A549 (cell line): ENCODE measurements around the gene NGEF. TPM values are rescaled to one million over a fixed set of nuclear protein-coding genes. Genes with fewer than 3 reads are reported as not detected.

Source experiments
- ATAC-seq, 2 experiments: fragments of 200-7000 bp in 1 of 2; fragments of >200 bp in 1 of 2; cut with Nextera tagmentation in 1 of 2; cut with Tn5 transposase in 1 of 2; 3 replicates each; pipeline versions ENCODE4 v1.8.0 to v1.9.1; 2018 to 2020; ENCODE audit warnings: mild to moderate bottlenecking in 1 of 2, moderate library complexity in 1 of 2
- CTCF ChIA-PET: fragments of 300-600 bp; sonication (Branson Sonifier 250); formaldehyde crosslinking; extraction: SDS; loops from one replicate; lab custom pipeline; 2021; ENCODE audit warnings: antibody characterized with exemption, inconsistent platforms; lab: Yijun Ruan, JAX
- POLR2A ChIA-PET: fragments of 350-600 bp; formaldehyde crosslinking; extraction: SDS; loops from one replicate; lab custom pipeline; 2021; ENCODE audit warnings: antibody characterized with exemption, inconsistent platforms; lab: Yijun Ruan, JAX
- DNase-seq, 2 experiments: peaks; one replicate each; pipeline versions ENCODE4 v3.0.0 to v3.0.0-alpha.2; 2011 to 2016; ENCODE audit warnings: low read depth in 1 of 2, low spot score in 1 of 2
- FAIRE-seq: peaks from 2 replicates; lab custom pipeline; 2011; peaks lifted over from hg19 to GRCh38; lab: Jason Lieb, UNC
- H3K27ac ChIP-seq, 2 experiments: fragments of >200 bp; sonication (Bioruptor Twin); formaldehyde crosslinking; 3 replicates each; pipeline ENCODE4 v1.5.1; 2016 to 2017
- H3K4me1 ChIP-seq: fragments of >200 bp; sonication (Bioruptor Twin); formaldehyde crosslinking; 3 replicates; pipeline ENCODE4 v1.6.1; 2016
- H3K4me2 ChIP-seq: fragments of >200 bp; sonication (Bioruptor Twin); formaldehyde crosslinking; 3 replicates; pipeline ENCODE4 v1.6.1; 2016
- H3K4me3 ChIP-seq: fragments of >200 bp; sonication (Bioruptor Twin); formaldehyde crosslinking; 3 replicates; pipeline ENCODE4 v1.5.1; 2016
- H3K9me3 ChIP-seq: fragments of >200 bp; sonication (Bioruptor Twin); formaldehyde crosslinking; 3 replicates; pipeline ENCODE4 v1.6.1; 2016
- ATOH8 ChIP-seq: fragments of 250-450 bp; sonication (Bioruptor Pico); IDR thresholded peaks from 2 replicates; pipeline ENCODE4 v1.5.0; 2020; ENCODE audit warnings: low read depth, mild to moderate bottlenecking, moderate library complexity
- CBX2 ChIP-seq: fragments of 200-600 bp; sonication (generic); IDR thresholded peaks from 2 replicates; pipeline ENCODE4 v1.6.1; 2016; ENCODE audit warnings: low read depth, mild to moderate bottlenecking, borderline replicate concordance
- CEBPB ChIP-seq, 2 experiments: fragments of >200 bp in 1 of 2; sonication (Bioruptor Twin) in 1 of 2; formaldehyde crosslinking in 1 of 2; IDR thresholded peaks; 2 replicates each; pipeline ENCODE4 v1.6.1; 2012 to 2016
- CHD2 ChIP-seq: fragments of 150-350 bp; IDR thresholded peaks from 2 replicates; pipeline ENCODE4 v1.6.1; 2014; ENCODE audit warnings: low read length; ENCODE audit not compliant: partially characterized antibody
- CHD4 ChIP-seq: fragments of 200-600 bp; sonication (generic); IDR thresholded peaks from 2 replicates; pipeline ENCODE4 v1.6.1; 2016; ENCODE audit warnings: antibody characterized with exemption, mild to moderate bottlenecking, borderline replicate concordance
- CTCF ChIP-seq: fragments of >200 bp; sonication (Bioruptor Twin); formaldehyde crosslinking; IDR thresholded peaks from 3 replicates; pipeline ENCODE4 v1.5.1; 2016
- EHF ChIP-seq: fragments of 250-450 bp; sonication (Bioruptor Pico); IDR thresholded peaks from 2 replicates; pipeline ENCODE4 v1.5.0; 2020; ENCODE audit warnings: mild to moderate bottlenecking
- EP300 ChIP-seq, 2 experiments: fragments of >200 bp; sonication (Bioruptor Twin); formaldehyde crosslinking; IDR thresholded peaks; 2 replicates in 1 of 2; 3 replicates in 1 of 2; pipeline ENCODE4 v1.6.1; 2016 to 2017
- ESRRA ChIP-seq: fragments of 150-350 bp; IDR thresholded peaks from 2 replicates; pipeline ENCODE4 v1.6.1; 2014; ENCODE audit warnings: mild to moderate bottlenecking, low read length, borderline replicate concordance
- FOSL2 ChIP-seq, 2 experiments: fragments of 450-650 bp in 1 of 2; fragments of >200 bp in 1 of 2; sonication (Bioruptor Twin) in 1 of 2; formaldehyde crosslinking; IDR thresholded peaks; 2 replicates each; pipeline versions ENCODE4 v1.5.0 to v1.6.1; 2016 to 2020; ENCODE audit warnings: mild to moderate bottlenecking in 1 of 2, moderate library complexity in 1 of 2
- HMGXB4 ChIP-seq: fragments of 250-450 bp; sonication (Bioruptor Pico); IDR thresholded peaks from 2 replicates; pipeline ENCODE4 v1.5.0; 2021; ENCODE audit warnings: mild to moderate bottlenecking, moderate library complexity, borderline replicate concordance
- HOXB13 ChIP-seq: fragments of 250-450 bp; sonication (Bioruptor Pico); IDR thresholded peaks from 2 replicates; pipeline ENCODE4 v1.5.0; 2020; ENCODE audit warnings: low read depth, mild to moderate bottlenecking, moderate library complexity
- JUNB ChIP-seq: fragments of >200 bp; sonication (Bioruptor Twin); formaldehyde crosslinking; IDR thresholded peaks from 2 replicates; pipeline ENCODE4 v1.6.1; 2016
- KDM1A ChIP-seq: fragments of 200-600 bp; sonication (generic); IDR thresholded peaks from 2 replicates; pipeline ENCODE4 v1.6.1; 2016; ENCODE audit warnings: low read depth, mild to moderate bottlenecking
- KDM5A ChIP-seq: fragments of 200-600 bp; sonication (generic); IDR thresholded peaks from 2 replicates; pipeline ENCODE4 v1.6.1; 2016; ENCODE audit warnings: antibody characterized with exemption, mild to moderate bottlenecking
- PHF8 ChIP-seq: fragments of 200-600 bp; sonication (generic); IDR thresholded peaks from 2 replicates; pipeline ENCODE4 v1.6.1; 2016; ENCODE audit warnings: low read depth, mild to moderate bottlenecking, antibody characterized with exemption, moderate library complexity, borderline replicate concordance
- RCOR1 ChIP-seq: fragments of 150-350 bp; IDR thresholded peaks from 2 replicates; pipeline ENCODE4 v1.6.1; 2014; ENCODE audit warnings: antibody characterized with exemption, low read length, low read depth
- REST ChIP-seq: fragments of 200-600 bp; sonication (generic); IDR thresholded peaks from 2 replicates; pipeline ENCODE4 v1.6.1; 2016; ENCODE audit warnings: antibody characterized with exemption, mild to moderate bottlenecking, moderate library complexity
- SMC3 ChIP-seq: fragments of >200 bp; sonication (Bioruptor Twin); formaldehyde crosslinking; IDR thresholded peaks from 3 replicates; pipeline ENCODE4 v1.6.1; 2018; ENCODE audit warnings: inconsistent platforms
- TP53 ChIP-seq: fragments of 250-450 bp; sonication (Bioruptor Pico); IDR thresholded peaks from 2 replicates; pipeline ENCODE4 v1.5.0; 2021; ENCODE audit warnings: mild to moderate bottlenecking, moderate library complexity
- USF2 ChIP-seq: fragments of 450-650 bp; IDR thresholded peaks from 2 replicates; pipeline ENCODE4 v1.6.1; 2014; ENCODE audit warnings: antibody characterized with exemption
- ZNF302 ChIP-seq: fragments of 250-450 bp; sonication (Bioruptor Pico); IDR thresholded peaks from 2 replicates; pipeline ENCODE4 v1.9.0; 2021; ENCODE audit warnings: inconsistent platforms, mild to moderate bottlenecking, moderate library complexity
- ZSCAN20 ChIP-seq: fragments of 250-450 bp; sonication (Bioruptor Pico); IDR thresholded peaks from 2 replicates; pipeline ENCODE4 v1.8.0; 2022; ENCODE audit warnings: mild to moderate bottlenecking, moderate library complexity
- WGBS: methylation state at CpG from one replicate; pipeline ENCODE4 v1.1.6; 2017; ENCODE audit errors: missing lambda C conversion rate; 5-methylcytosine and 5-hydroxymethylcytosine counted together
- polyA minus RNA-seq: library from RNA; depleted of rRNA, polyadenylated mRNA; stranded (reverse); fragments of >200 nt; gene quantifications from 2 replicates; pipeline ENCODE4 v1.2.3, GENCODE V29; 2011; rRNA and poly(A)+ RNA removed
- polyA plus RNA-seq, 4 experiments: library from polyadenylated mRNA; depleted of rRNA in 3 of 4; stranded (reverse); fragments of >200 nt; fragmentation: RNase III in 1 of 4; extraction: RNeasy Plus Mini Kit Qiagen cat#74134 plus additional on column Dnase treatment in 1 of 4; gene quantifications; 2 replicates in 3 of 4; 3 replicates in 1 of 4; pipeline ENCODE4 v1.2.3, GENCODE V29; 2011 to 2017

NGEF gene
- polyA plus RNA-seq (2011; rRNA removed) (9.7 and 10.2 TPM in 2 replicates), polyA plus RNA-seq (2017; fragmentation: RNase III; extraction: RNeasy Plus Mini Kit Qiagen cat#74134 plus additional on column Dnase treatment) (5.9 to 8.1 TPM (median 7.6 TPM) in 3 replicates), polyA minus RNA-seq (34.0 and 37.2 TPM in 2 replicates)
- polyA plus RNA-seq (2012; cell fraction: cytosol; rRNA removed), result 8.4 and 9.0 TPM in 2 replicates
- polyA plus RNA-seq (2012; cell fraction: nucleus; rRNA removed), result 17.6 and 19.0 TPM in 2 replicates

- peak; percentile 26 to 66; a peak in 3 of 6 replicates for ATAC-seq
- WGBS, result 70% methylated on average over 10 of the region's 12 CpGs
- FAIRE-seq, result no peak
- TF ChIP-seq HOXB13 (CRISPR knock-in tag), result no peak
- no peak for TF ChIP-seq FOSL2 (IDR thresholded peaks at IDR 0.05)
- no peak for TF ChIP-seq FOSL2 (CRISPR knock-in tag; IDR thresholded peaks at IDR 0.05)
- TF ChIP-seq USF2, result no peak
- TF ChIP-seq CHD2, result no peak
- TF ChIP-seq CEBPB (IDR thresholded peaks at IDR 0.05), result no peak
- TF ChIP-seq PHF8, result no peak
- no peak for TF ChIP-seq KDM1A
- TF ChIP-seq EP300 (IDR thresholded peaks at IDR 0.05), result no peak
- TF ChIP-seq ESRRA, result no peak
- TF ChIP-seq TP53 (CRISPR knock-in tag), result no peak
- no peak for TF ChIP-seq CTCF
- no peak for TF ChIP-seq ZSCAN20
- TF ChIP-seq ATOH8 (CRISPR knock-in tag), result no peak
- no peak for TF ChIP-seq JUNB
- TF ChIP-seq REST, result no peak
- TF ChIP-seq RCOR1, result no peak
- no peak for TF ChIP-seq CHD4
- ChIA-PET POLR2A (no interaction called here), CTCF (interaction anchor here (1.5 to 1.6 kb wide), 2 partner anchors 16 to 33 kb away, joined by 7 to 10 read pairs; no protein-coding TSS in a partner anchor)
- Histone ChIP-seq H3K4me1 (peaks cover 25% of the 10 kb centered on the region), H3K4me2 (peak within 1 kb of the TSS; percentile 67), H3K27ac (peak within 1 kb of the TSS; percentile 51 to 73; a peak in 5 of 6 replicates), H3K4me3 (no peak within 1 kb of the TSS), H3K9me3 (peaks cover under 1% of the 10 kb centered on the region; the same call in 1 of the 3 replicates)
- peak in 1 of 2 experiments; percentile 18 for DNase-seq
Measured at GRCh38 chr2:233013027-233013461, at the start of gene NGEF. Gene NGEF (minus strand): TSS chr2:233013256. CDS start chr2:232974890, 38,366 bp downstream.

- no peak overlapping the region for H3K4me3 ChIP-seq
- H3K4me1 ChIP-seq, result no peaks in the 10 kb centered on the region
- FAIRE-seq (no peak), ATAC-seq (peak in 1 of 2 experiments; percentile 8; a peak in 1 of 6 replicates), DNase-seq (no peak)
- 88% methylated on average over 4 of the region's 4 CpGs for WGBS
- ChIA-PET POLR2A (no interaction called here), CTCF (interaction anchor here (1.0 to 6.7 kb wide), 2 partner anchors 8 to 210 kb away, joined by 3 to 45 read pairs; no protein-coding TSS in a partner anchor)
- no peak overlapping the region for H3K27ac ChIP-seq
- H3K4me2 ChIP-seq, result no peak overlapping the region
- no peaks in the 10 kb centered on the region for H3K9me3 ChIP-seq
- TF ChIP-seq ZNF302 (no peak), REST (no peak), CBX2 (no peak), EP300 (IDR thresholded peaks at IDR 0.05) (no peak), SMC3 (no peak), KDM5A (no peak), HMGXB4 (CRISPR knock-in tag) (no peak), EHF (CRISPR knock-in tag) (no peak)
Measured at GRCh38 chr2:233062451-233062850, 49.4 kb upstream of the NGEF start.
